ENCODE measurements around the gene USH2A. TPM values are rescaled to one million over a fixed set of nuclear protein-coding genes. Genes with fewer than 3 reads are reported as not detected.

The USH2A gene
- total RNA-seq, 1 donor from 2014 or later, result 0.02 TPM

DNA sequence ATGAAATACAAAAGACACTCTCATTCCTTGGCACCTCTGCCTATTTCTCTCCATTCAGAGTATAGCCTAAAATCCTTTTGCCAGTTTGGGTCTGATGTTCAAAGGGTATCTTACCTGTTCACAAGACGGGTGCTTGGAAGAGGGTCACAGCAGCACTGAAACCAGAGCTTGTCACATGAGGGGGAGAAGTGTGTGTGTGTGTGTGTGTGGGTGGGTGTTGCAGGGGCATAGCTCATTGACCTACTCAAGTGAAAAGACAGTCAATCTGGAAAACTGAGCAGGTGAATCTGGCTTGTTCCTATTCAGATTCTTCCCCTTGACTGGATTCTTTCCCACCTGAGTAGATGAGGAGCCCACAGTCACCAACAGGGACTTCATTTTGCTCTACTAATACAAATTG lies 792.2 kb downstream of the USH2A start:
- Histone ChIP-seq H3K9ac (ENCODE audit: low read length) (no peak overlapping the region), H3K79me2 (ENCODE audit: insufficient read depth, low read length) (no peaks in the 10 kb centered on the region), H3K36me3 (ENCODE audit: insufficient read depth, low read length) (no peaks in the 10 kb centered on the region), H3K4me3 (ENCODE audit: insufficient read depth, low read depth, low read length) (no peak overlapping the region), H2AFZ (ENCODE audit: low read depth, low read length) (no peak overlapping the region), H3K4me2 (ENCODE audit: low read length) (no peak overlapping the region), H3K9me3 (ENCODE audit: insufficient read depth, low read depth, low read length) (no peaks in the 10 kb centered on the region), H4K20me1 (ENCODE audit: insufficient read depth, low read length) (no peaks in the 10 kb centered on the region), H3K4me1 (ENCODE audit: insufficient read depth, low read length) (no peaks in the 10 kb centered on the region), H3K27ac (ENCODE audit: low read depth, low read length) (no peak overlapping the region), H3K27me3 (ENCODE audit: insufficient read depth, low read length) (no peaks in the 10 kb centered on the region)
- no peaks in the 10 kb centered on the region for H3K4me1 Mint-ChIP-seq (ENCODE audit: low read depth, unreplicated experiment)
- H3K27me3 Mint-ChIP-seq (ENCODE audit: low read depth, unreplicated experiment), result no peaks in the 10 kb centered on the region
- H3K36me3 Mint-ChIP-seq (ENCODE audit: low read depth, unreplicated experiment), result no peaks in the 10 kb centered on the region
- no peak overlapping the region for H3K27ac Mint-ChIP-seq (ENCODE audit: unreplicated experiment)
- no peak overlapping the region for H3K4me3 Mint-ChIP-seq (ENCODE audit: unreplicated experiment)
- no peak for DNase-seq (ENCODE audit: low read depth)
- FAIRE-seq, result no peak
- TF ChIP-seq EZH2 (IDR thresholded peaks at IDR 0.05; ENCODE audit: insufficient read depth, low read length), result no peak
- TF ChIP-seq, protein P1, sequence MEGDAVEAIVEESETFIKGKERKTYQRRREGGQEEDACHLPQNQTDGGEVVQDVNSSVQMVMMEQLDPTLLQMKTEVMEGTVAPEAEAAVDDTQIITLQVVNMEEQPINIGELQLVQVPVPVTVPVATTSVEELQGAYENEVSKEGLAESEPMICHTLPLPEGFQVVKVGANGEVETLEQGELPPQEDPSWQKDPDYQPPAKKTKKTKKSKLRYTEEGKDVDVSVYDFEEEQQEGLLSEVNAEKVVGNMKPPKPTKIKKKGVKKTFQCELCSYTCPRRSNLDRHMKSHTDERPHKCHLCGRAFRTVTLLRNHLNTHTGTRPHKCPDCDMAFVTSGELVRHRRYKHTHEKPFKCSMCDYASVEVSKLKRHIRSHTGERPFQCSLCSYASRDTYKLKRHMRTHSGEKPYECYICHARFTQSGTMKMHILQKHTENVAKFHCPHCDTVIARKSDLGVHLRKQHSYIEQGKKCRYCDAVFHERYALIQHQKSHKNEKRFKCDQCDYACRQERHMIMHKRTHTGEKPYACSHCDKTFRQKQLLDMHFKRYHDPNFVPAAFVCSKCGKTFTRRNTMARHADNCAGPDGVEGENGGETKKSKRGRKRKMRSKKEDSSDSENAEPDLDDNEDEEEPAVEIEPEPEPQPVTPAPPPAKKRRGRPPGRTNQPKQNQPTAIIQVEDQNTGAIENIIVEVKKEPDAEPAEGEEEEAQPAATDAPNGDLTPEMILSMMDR (IDR thresholded peaks at IDR 0.05; ENCODE audit: insufficient read depth, low read depth, low read length), result no peak
- no peaks in the 10 kb centered on the region for H3K9me3 Mint-ChIP-seq (ENCODE audit: unreplicated experiment)

DNA sequence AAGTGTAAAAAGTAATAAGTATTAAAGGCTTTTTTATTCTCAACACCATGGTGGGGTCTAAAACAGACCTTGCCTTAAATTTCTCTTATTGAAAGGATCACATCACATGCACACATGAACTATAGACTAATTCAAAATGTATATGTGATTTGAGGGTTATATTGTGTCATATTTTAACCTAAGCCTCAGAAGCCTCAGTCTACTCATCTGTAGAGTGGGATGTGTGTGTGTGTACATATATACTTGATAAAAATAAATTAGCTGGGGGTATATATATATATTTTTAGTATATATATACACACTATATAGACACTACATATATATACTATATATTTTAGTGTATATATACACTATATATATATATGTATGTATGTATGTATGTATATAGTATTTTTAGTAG lies 797.3 kb downstream of the USH2A start:
- H3K79me2 ChIP-seq (ENCODE audit: insufficient read depth, low read length), result no peaks in the 10 kb centered on the region
- DNase-seq (ENCODE audit: low read depth) (no peak), FAIRE-seq (no peak)
- Mint-ChIP-seq H3K4me3 (ENCODE audit: unreplicated experiment) (no peak overlapping the region), H3K4me1 (ENCODE audit: low read depth, unreplicated experiment) (no peaks in the 10 kb centered on the region), H3K27me3 (ENCODE audit: low read depth, unreplicated experiment) (no peaks in the 10 kb centered on the region), H3K9me3 (ENCODE audit: unreplicated experiment) (no peaks in the 10 kb centered on the region), H3K27ac (ENCODE audit: unreplicated experiment) (no peak overlapping the region), H3K36me3 (ENCODE audit: low read depth, unreplicated experiment) (no peaks in the 10 kb centered on the region)
- no peak overlapping the region for H3K27ac ChIP-seq (ENCODE audit: low read depth, low read length)
- no peak overlapping the region for H2AFZ ChIP-seq (ENCODE audit: low read depth, low read length)
- H3K9ac ChIP-seq (ENCODE audit: low read length), result no peak overlapping the region
- H3K4me1 ChIP-seq (ENCODE audit: insufficient read depth, low read length), result no peaks in the 10 kb centered on the region
- TF ChIP-seq, protein P1 (IDR thresholded peaks at IDR 0.05; ENCODE audit: insufficient read depth, low read depth, low read length), result no peak
- TF ChIP-seq EZH2 (IDR thresholded peaks at IDR 0.05; ENCODE audit: insufficient read depth, low read length), result no peak
- no peak overlapping the region for H3K4me2 ChIP-seq (ENCODE audit: low read length)
- H3K36me3 ChIP-seq (ENCODE audit: insufficient read depth, low read length), result peaks cover 3% of the 10 kb centered on the region
- no peak overlapping the region for H3K4me3 ChIP-seq (ENCODE audit: insufficient read depth, low read depth, low read length)
- H3K27me3 ChIP-seq (ENCODE audit: insufficient read depth, low read length), result no peaks in the 10 kb centered on the region
- H4K20me1 ChIP-seq (ENCODE audit: insufficient read depth, low read length), result no peaks in the 10 kb centered on the region
- no peaks in the 10 kb centered on the region for H3K9me3 ChIP-seq (ENCODE audit: insufficient read depth, low read depth, low read length)

GRCh38 chr1:215623162-215623561 lies 800.1 kb downstream of the USH2A start:
- no peak for DNase-seq (ENCODE audit: low read depth)
- Mint-ChIP-seq H3K4me3 (ENCODE audit: unreplicated experiment) (no peak overlapping the region), H3K27me3 (ENCODE audit: low read depth, unreplicated experiment) (no peaks in the 10 kb centered on the region), H3K27ac (ENCODE audit: unreplicated experiment) (no peak overlapping the region), H3K4me1 (ENCODE audit: low read depth, unreplicated experiment) (no peaks in the 10 kb centered on the region), H3K36me3 (ENCODE audit: low read depth, unreplicated experiment) (no peaks in the 10 kb centered on the region), H3K9me3 (ENCODE audit: unreplicated experiment) (no peaks in the 10 kb centered on the region)
- FAIRE-seq, result no peak
- Histone ChIP-seq H3K9me3 (ENCODE audit: insufficient read depth, low read depth, low read length) (no peaks in the 10 kb centered on the region), H3K27ac (ENCODE audit: low read depth, low read length) (no peak overlapping the region), H3K4me2 (ENCODE audit: low read length) (no peak overlapping the region), H4K20me1 (ENCODE audit: insufficient read depth, low read length) (no peaks in the 10 kb centered on the region), H3K36me3 (ENCODE audit: insufficient read depth, low read length) (peaks cover 21% of the 10 kb centered on the region), H3K4me3 (ENCODE audit: insufficient read depth, low read depth, low read length) (no peak overlapping the region), H2AFZ (ENCODE audit: low read depth, low read length) (no peak overlapping the region), H3K27me3 (ENCODE audit: insufficient read depth, low read length) (no peaks in the 10 kb centered on the region), H3K79me2 (ENCODE audit: insufficient read depth, low read length) (no peaks in the 10 kb centered on the region), H3K9ac (ENCODE audit: low read length) (no peak overlapping the region), H3K4me1 (ENCODE audit: insufficient read depth, low read length) (no peaks in the 10 kb centered on the region)
- TF ChIP-seq, protein P1 (IDR thresholded peaks at IDR 0.05; ENCODE audit: insufficient read depth, low read depth, low read length), result no peak
- no peak for TF ChIP-seq EZH2 (IDR thresholded peaks at IDR 0.05; ENCODE audit: insufficient read depth, low read length)
